Posterior cingulate gyrus (tissue), 11 donors: Measurements from ENCODE around the gene ALK.
A peak's percentile ranks its signal among the peaks of the same experiment; 100 is the strongest.

ENCODE experiments used
- DNase-seq, 10 donors: peaks; one replicate each; pipeline versions ENCODE4 v3.0.0 to v3.0.0-alpha.2; 2020 to 2021; ENCODE audit warnings: mixed read lengths in 3 of 10
- intact Hi-C: fragments of 100-400 bp; cut with DNase I; formaldehyde crosslinking; loops from one replicate; pipeline ENCODE4 v1.15.1; 2023

ALK gene

GRCh38 chr2:29518646-29519337 is 402.6 kb downstream of the ALK start:
- intact Hi-C loops, result no loop called here
- no peak for DNase-seq

GRCh38 chr2:29518010-29518409 is 403.4 kb downstream of the ALK start:
- intact Hi-C loops, result no loop called here
- DNase-seq, result no peak

- intact Hi-C loops, result no loop called here
- no peak for DNase-seq
Measured at GRCh38 chr2:29517413-29517812, 404.0 kb downstream of the ALK start.

- no peak for DNase-seq
- intact Hi-C loops, result no loop called here
Measured at GRCh38 chr2:29516767-29517166, 404.6 kb downstream of the ALK start.

GRCh38 chr2:29509878-29510277 is 411.5 kb downstream of the ALK start:
- intact Hi-C loops, result no loop called here
- no peak for DNase-seq

- intact Hi-C loops, result no loop called here
- no peak for DNase-seq
Measured at GRCh38 chr2:29509397-29509796, 412.0 kb downstream of the ALK start.

GRCh38 chr2:29504746-29505145 is 416.6 kb downstream of the ALK start:
- DNase-seq, result no peak
- intact Hi-C loops, result no loop called here

GRCh38 chr2:29502460-29502911 is 418.9 kb downstream of the ALK start:
- intact Hi-C loops, result no loop called here
- DNase-seq, result no peak

- intact Hi-C loops, result no loop called here
- no peak for DNase-seq
Measured at GRCh38 chr2:29497375-29497774, 424.0 kb downstream of the ALK start.

- DNase-seq, result no peak
- intact Hi-C loops, result no loop called here
Measured at GRCh38 chr2:29496198-29496597, 425.2 kb downstream of the ALK start.

GRCh38 chr2:29495536-29496060 is 425.8 kb downstream of the ALK start:
- intact Hi-C loops, result no loop called here
- no peak for DNase-seq

GRCh38 chr2:29495068-29495467 is 426.3 kb downstream of the ALK start:
- peak in 1 of 10 donors; percentile 78 for DNase-seq
- intact Hi-C loops, result no loop called here

- DNase-seq, result no peak
- intact Hi-C loops, result no loop called here
Measured at GRCh38 chr2:29492701-29493100, 428.7 kb downstream of the ALK start.

- no peak for DNase-seq
- intact Hi-C loops, result no loop called here
Measured at GRCh38 chr2:29490045-29490444, 431.3 kb downstream of the ALK start.

GRCh38 chr2:29489568-29489967 is 431.8 kb downstream of the ALK start:
- no peak for DNase-seq
- intact Hi-C loops, result no loop called here

GRCh38 chr2:29487967-29488555 is 433.3 kb downstream of the ALK start:
- intact Hi-C loops, result no loop called here
- no peak for DNase-seq

GRCh38 chr2:29485631-29486030 is 435.8 kb downstream of the ALK start:
- intact Hi-C loops, result no loop called here
- no peak for DNase-seq

GRCh38 chr2:29485117-29485516 is 436.3 kb downstream of the ALK start:
- no peak for DNase-seq
- intact Hi-C loops, result no loop called here

- intact Hi-C loops, result no loop called here
- no peak for DNase-seq
Measured at GRCh38 chr2:29482867-29483266, 438.5 kb downstream of the ALK start.

- DNase-seq, result no peak
- intact Hi-C loops, result no loop called here
Measured at GRCh38 chr2:29482348-29482747, 439.0 kb downstream of the ALK start.

GRCh38 chr2:29481313-29481712 is 440.1 kb downstream of the ALK start:
- no peak for DNase-seq
- intact Hi-C loops, result no loop called here

GRCh38 chr2:29480426-29480825 is 441.0 kb downstream of the ALK start:
- intact Hi-C loops, result no loop called here
- peak in 3 of 10 donors; percentile 5 to 83 (median 64) for DNase-seq
